Neutrophil (primary cell): ENCODE data around the gene PLXNB3.

Experiments
- H3K27ac ChIP-seq: fragments of 200-600 bp; sonication (generic); 2 replicates; pipeline ENCODE4 v1.5.1; 2016; ENCODE audit warnings: mild to moderate bottlenecking, moderate library complexity
- H3K27me3 ChIP-seq: fragments of 200-600 bp; sonication (generic); 2 replicates; pipeline ENCODE4 v1.6.0; 2016; ENCODE audit warnings: mild to moderate bottlenecking
- H3K36me3 ChIP-seq: fragments of 200-600 bp; sonication (generic); 2 replicates; pipeline ENCODE4 v1.5.1; 2017
- H3K4me1 ChIP-seq, 2 experiments: fragments of 200-600 bp in 1 of 2; sonication (generic) in 1 of 2; 1 replicate in 1 of 2; 2 replicates in 1 of 2; pipeline versions ENCODE4 v1.5.1 to v1.6.1; 2013 to 2016; ENCODE audit warnings: low read depth in 1 of 2, low read length in 1 of 2, mild to moderate bottlenecking in 1 of 2, moderate library complexity in 1 of 2; ENCODE audit not compliant: control insufficient read depth in 1 of 2, insufficient read depth in 1 of 2
- H3K4me3 ChIP-seq, 2 experiments: fragments of 200-600 bp in 1 of 2; sonication (generic) in 1 of 2; 1 replicate in 1 of 2; 2 replicates in 1 of 2; pipeline ENCODE4 v1.5.1; 2013 to 2016; ENCODE audit warnings: low read depth in 1 of 2, low read length in 1 of 2, mild to moderate bottlenecking in 1 of 2, moderate library complexity in 1 of 2
- H3K9me3 ChIP-seq: fragments of 200-600 bp; sonication (generic); 2 replicates; pipeline ENCODE4 v1.5.1; 2016
- CTCF ChIP-seq: fragments of 200-600 bp; sonication (generic); IDR thresholded peaks from 2 replicates; pipeline ENCODE4 v1.5.1; 2016; ENCODE audit warnings: antibody characterized with exemption

Gene PLXNB3

GRCh38 chrX:153781428-153782047, 17.5 kb downstream of the PLXNB3 start:
- Histone ChIP-seq H3K9me3 (no peaks in the 10 kb centered on the region), H3K27me3 (peaks cover 36% of the 10 kb centered on the region), H3K27ac (no peak overlapping the region), H3K36me3 (peaks cover 34% of the 10 kb centered on the region), H3K4me1 (no peaks in the 10 kb centered on the region), H3K4me3 (no peak overlapping the region)
- TF ChIP-seq CTCF: no peak

DNA sequence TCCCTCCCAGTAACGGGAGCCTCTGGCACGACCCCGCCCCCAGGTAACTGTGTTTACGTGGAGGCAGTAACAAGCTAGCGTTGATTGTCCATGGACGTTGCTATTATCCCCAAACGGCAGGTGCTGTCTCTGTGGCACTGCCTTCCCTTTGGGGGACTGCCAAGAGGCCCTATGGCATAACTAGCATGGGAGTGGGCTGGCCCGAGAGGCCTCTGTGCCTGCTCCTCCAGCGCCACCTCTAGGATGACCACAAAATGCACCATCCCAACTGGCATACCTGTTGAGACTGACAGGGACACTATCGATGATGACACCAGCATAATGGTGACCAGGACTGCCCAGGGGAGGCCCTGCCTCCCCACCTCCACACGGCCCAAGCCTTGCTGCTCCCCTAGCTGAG, 18.3 kb downstream of the PLXNB3 start:
- no peak overlapping the region for H3K4me3 ChIP-seq
- no peaks in the 10 kb centered on the region for H3K4me1 ChIP-seq
- no peaks in the 10 kb centered on the region for H3K9me3 ChIP-seq
- peaks cover 42% of the 10 kb centered on the region for H3K36me3 ChIP-seq
- TF ChIP-seq CTCF: no peak
- peaks cover 36% of the 10 kb centered on the region for H3K27me3 ChIP-seq
- H3K27ac ChIP-seq: no peak overlapping the region

DNA sequence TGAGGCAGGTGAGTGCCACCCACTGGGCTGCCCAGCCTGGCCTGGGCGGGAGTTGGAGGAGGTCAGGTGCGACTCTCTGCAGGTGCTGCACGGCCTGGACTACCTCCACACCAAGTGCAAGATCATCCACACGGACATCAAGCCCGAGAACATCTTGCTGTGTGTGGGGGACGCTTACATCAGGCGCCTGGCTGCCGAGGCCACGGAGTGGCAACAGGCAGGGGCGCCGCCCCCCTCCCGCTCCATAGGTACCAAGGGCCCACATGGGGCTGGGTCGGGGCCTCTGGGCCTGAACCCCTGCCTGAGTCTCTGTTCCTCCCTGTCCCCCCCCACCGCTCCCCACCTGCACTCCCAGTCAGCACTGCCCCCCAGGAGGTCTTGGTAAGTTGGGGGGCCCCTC, 18.8 kb downstream of the PLXNB3 start:
- no peak overlapping the region for H3K27ac ChIP-seq
- no peak for TF ChIP-seq CTCF
- no peaks in the 10 kb centered on the region for H3K9me3 ChIP-seq
- no peaks in the 10 kb centered on the region for H3K4me1 ChIP-seq
- H3K27me3 ChIP-seq: peaks cover 36% of the 10 kb centered on the region
- H3K36me3 ChIP-seq: peaks cover 47% of the 10 kb centered on the region
- H3K4me3 ChIP-seq: no peak overlapping the region

DNA sequence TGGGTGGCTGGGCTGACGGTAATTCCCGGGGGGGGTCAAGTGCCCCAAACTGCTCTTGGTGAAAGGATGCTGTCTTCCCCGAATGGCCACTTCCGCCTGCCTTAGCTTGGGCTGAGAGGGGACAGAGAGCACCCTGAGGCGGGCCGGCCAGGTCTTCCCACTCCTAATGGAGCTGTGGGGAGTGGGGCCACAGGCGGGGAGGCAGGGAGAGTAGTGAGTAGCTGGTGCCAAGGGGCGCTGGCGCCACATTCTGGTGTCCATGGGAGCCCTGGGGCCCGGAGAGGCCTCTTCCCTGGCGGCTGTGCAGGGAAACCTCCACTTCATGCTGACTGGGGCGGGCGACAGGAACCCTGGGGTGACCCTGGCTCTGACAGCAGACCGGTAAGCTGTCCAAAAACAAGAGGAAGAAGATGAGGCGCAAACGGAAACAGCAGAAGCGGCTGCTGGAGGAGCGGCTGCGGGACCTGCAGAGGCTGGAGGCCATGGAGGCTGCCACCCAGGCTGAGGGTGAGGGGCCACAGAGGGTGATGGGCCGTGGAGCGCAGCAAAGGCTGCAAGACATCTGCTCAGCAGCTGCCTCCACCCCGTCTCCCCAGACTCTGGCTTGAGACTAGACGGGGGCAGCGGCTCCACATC, 19.4 kb downstream of the PLXNB3 start:
- TF ChIP-seq CTCF: no peak
- no peak overlapping the region for H3K27ac ChIP-seq
- no peak overlapping the region for H3K4me3 ChIP-seq
- H3K4me1 ChIP-seq: no peaks in the 10 kb centered on the region
- H3K36me3 ChIP-seq: peaks cover 53% of the 10 kb centered on the region
- H3K9me3 ChIP-seq: no peaks in the 10 kb centered on the region
- H3K27me3 ChIP-seq: peaks cover 36% of the 10 kb centered on the region

DNA sequence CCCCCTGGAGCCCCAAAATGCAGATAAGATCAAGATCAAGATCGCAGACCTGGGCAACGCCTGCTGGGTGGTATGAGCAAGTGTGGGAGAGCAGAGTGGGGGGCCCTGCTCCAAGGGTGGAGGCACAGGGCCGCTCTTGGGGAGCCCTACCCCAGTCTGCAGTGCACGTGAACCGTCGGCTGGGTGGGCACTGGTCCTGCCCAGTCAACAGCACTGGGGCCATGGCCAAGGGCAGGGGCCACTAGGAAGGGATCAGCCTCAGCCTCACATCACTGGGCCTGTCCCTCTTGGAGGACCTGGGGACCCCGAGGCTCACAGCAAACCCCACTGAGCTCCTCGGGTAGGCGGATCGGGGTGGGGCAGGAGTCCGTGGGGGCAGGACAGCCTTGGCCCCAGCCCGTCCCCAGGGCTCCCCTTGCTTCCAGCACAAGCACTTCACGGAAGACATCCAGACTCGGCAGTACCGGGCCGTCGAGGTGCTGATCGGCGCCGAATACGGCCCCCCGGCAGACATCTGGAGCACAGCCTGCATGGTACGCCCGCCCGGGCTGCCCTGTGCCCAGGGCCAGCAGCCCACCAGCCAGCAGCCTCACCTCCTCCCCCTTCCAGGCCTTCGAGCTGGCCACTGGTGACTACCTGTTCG, 20.4 kb downstream of the PLXNB3 start:
- Histone ChIP-seq H3K27me3 (peaks cover 27% of the 10 kb centered on the region), H3K4me3 (no peak overlapping the region), H3K27ac (no peak overlapping the region), H3K36me3 (peaks cover 61% of the 10 kb centered on the region), H3K9me3 (no peaks in the 10 kb centered on the region), H3K4me1 (no peaks in the 10 kb centered on the region)
- no peak for TF ChIP-seq CTCF
